LNCaP clone FGC (cell line): ENCODE measurements around the gene DARS2.

ENCODE experiments used
- DNase-seq: peaks from one replicate; pipeline ENCODE4 v3.0.0-alpha.2; 2011; ENCODE audit warnings: low read depth
- H3K4me3 ChIP-seq: 2 replicates; pipeline ENCODE4 v1.5.1; 2011; ENCODE audit warnings: mild to moderate bottlenecking, low read depth, low read length, control low read depth
- CTCF ChIP-seq: IDR thresholded peaks from 2 replicates; pipeline ENCODE4 v1.5.1; 2012; ENCODE audit warnings: mild to moderate bottlenecking; ENCODE audit not compliant: control insufficient read depth, insufficient read depth; ENCODE audit errors: extremely low read depth

DARS2 gene

GRCh38 chr1:173867753-173868265 lies 43.3 kb downstream of the DARS2 start, which contains the start of gene GAS5:
GAS5 (minus strand) TSS chr1:173867989.
- TF ChIP-seq CTCF, result no peak
- H3K4me3 ChIP-seq, result peak within 1 kb of the TSS; percentile 92
- DNase-seq, result peak; percentile 100

- peak within 1 kb of the TSS; percentile 92 for H3K4me3 ChIP-seq
- 0 out of 2 replicates have a peak, but pooled peaks have one; percentile 14 for TF ChIP-seq CTCF
- DNase-seq, result peak; percentile 62
These were observed 44.0 kb downstream of the DARS2 start, which contains the start of gene ZBTB37 for GRCh38 chr1:173868266-173869020. ZBTB37 (plus strand) TSS chr1:173868380; CDS start chr1:173870226, 1,846 bp downstream.

- no peak for TF ChIP-seq CTCF
- peak overlapping the region; percentile 92 for H3K4me3 ChIP-seq
- peak; percentile 98 for DNase-seq
These were observed 44.5 kb downstream of the DARS2 start for GRCh38 chr1:173869021-173869359.

GRCh38 chr1:173870252-173871075 lies 46.0 kb downstream of the DARS2 start:
- H3K4me3 ChIP-seq, result peak overlapping the region; percentile 92; the same call in 1 of the 2 replicates
- TF ChIP-seq CTCF, result no peak
- no peak for DNase-seq

GRCh38 chr1:173871091-173871490 lies 46.6 kb downstream of the DARS2 start:
- H3K4me3 ChIP-seq, result no peak overlapping the region
- TF ChIP-seq CTCF, result no peak
- DNase-seq, result no peak

- DNase-seq, result no peak
- no peak overlapping the region for H3K4me3 ChIP-seq
- no peak for TF ChIP-seq CTCF
These were observed 47.0 kb downstream of the DARS2 start for GRCh38 chr1:173871500-173871899.
